Choroid plexus epithelial cell (primary cell): Measurements from ENCODE around the gene WEE1.

Experiments
- DNase-seq: peaks from one replicate; pipeline ENCODE4 v3.0.0-alpha.2; 2010; ENCODE audit warnings: low read depth
- H3K4me3 ChIP-seq: 2 replicates; pipeline ENCODE4 v1.5.1; 2011; ENCODE audit warnings: low read depth, mild to moderate bottlenecking, control low read depth, low read length, moderate library complexity
- CTCF ChIP-seq: conservative IDR thresholded peaks from 2 replicates; pipeline ENCODE4 v1.5.1; 2011; ENCODE audit warnings: low read depth, mild to moderate bottlenecking, control low read depth, inconsistent platforms, low read length, moderate library complexity

Gene WEE1

DNA sequence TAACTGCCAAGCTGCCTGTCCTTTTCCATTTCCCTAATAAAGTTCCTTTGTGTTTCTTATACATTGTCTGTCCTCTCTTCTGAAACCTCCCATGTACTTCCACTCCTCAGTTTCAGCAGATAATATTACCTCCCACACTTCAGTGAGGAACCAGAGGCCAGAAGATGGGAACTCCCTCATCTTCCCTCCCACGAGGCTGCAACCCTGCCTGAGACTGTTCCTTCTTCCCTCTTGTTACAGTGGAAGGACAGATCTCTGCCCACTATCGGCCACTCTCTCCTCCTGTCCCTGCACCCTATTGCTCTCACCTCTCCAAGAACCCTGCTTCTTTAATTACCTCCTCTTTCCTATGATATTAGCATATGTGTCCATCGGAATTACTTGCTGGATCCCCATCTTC is 52.3 kb downstream of the WEE1 start:
- H3K4me3 ChIP-seq = no peak overlapping the region
- no peak for DNase-seq
- no peak for TF ChIP-seq CTCF

GRCh38 chr11:9626496-9627394 is 53.3 kb downstream of the WEE1 start:
- peak; percentile 18 for DNase-seq
- no peak for TF ChIP-seq CTCF
- H3K4me3 ChIP-seq = no peak overlapping the region

DNA sequence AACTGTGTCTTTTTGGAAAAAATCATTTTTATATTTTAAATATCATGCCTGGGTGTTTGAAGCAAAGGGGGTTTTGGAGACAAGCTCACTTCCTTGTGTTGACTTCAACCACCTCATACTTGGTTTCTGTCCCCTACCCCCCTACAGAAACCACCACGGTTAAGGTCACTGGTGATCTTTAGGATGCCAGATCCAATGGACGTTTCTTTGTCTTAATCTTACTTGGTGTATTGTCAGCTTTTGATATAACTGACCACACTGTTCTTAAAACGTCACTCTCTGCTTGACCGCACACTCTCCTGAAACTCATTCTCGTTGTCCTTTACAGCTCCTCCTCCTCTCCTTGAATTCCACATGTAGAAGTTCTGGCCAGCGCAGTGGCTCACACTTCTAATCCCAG is 55.6 kb downstream of the WEE1 start:
- no peak for TF ChIP-seq CTCF
- H3K4me3 ChIP-seq = no peak overlapping the region
- no peak for DNase-seq

- DNase-seq = no peak
- no peak overlapping the region for H3K4me3 ChIP-seq
- TF ChIP-seq CTCF = no peak
Measured at GRCh38 chr11:9633679-9634078, 60.2 kb downstream of the WEE1 start.

GRCh38 chr11:9636691-9637090 is 63.2 kb downstream of the WEE1 start:
- TF ChIP-seq CTCF = no peak
- H3K4me3 ChIP-seq = no peak overlapping the region
- DNase-seq = no peak

DNA sequence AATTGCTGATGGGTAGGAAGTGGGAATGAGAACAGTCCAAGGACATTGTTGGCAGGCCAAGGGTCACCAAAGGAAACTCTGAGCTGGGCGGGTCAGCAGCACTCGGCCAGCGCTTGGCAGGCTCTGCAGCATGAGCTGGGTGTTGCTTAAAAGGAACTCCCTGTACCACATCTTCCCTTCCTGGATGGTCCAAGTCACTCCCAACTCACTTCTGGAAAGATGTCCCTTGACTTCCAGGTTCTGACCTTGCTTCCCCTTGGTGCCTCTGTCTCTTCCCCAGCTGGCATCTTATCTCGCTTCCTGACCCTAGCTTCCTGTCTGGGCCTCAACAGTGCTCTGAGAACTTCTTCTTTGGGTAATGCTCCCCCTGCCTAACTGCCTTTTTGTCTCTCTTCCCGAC is 65.6 kb downstream of the WEE1 start:
- DNase-seq = no peak
- TF ChIP-seq CTCF = no peak
- no peak overlapping the region for H3K4me3 ChIP-seq
